GM20000 (cell line): ENCODE measurements around the gene EXD3.

Experiments used
- DNase-seq: peaks from one replicate; pipeline ENCODE4 v3.0.0; 2012; ENCODE audit warnings: low spot score
- TF ChIP-seq, protein P1 (sequence below): IDR thresholded peaks from 2 replicates; pipeline ENCODE4 v1.5.1; 2012; ENCODE audit warnings: mild to moderate bottlenecking, control low read depth; ENCODE audit errors: extremely low read depth, missing control alignments

The EXD3 gene

DNA sequence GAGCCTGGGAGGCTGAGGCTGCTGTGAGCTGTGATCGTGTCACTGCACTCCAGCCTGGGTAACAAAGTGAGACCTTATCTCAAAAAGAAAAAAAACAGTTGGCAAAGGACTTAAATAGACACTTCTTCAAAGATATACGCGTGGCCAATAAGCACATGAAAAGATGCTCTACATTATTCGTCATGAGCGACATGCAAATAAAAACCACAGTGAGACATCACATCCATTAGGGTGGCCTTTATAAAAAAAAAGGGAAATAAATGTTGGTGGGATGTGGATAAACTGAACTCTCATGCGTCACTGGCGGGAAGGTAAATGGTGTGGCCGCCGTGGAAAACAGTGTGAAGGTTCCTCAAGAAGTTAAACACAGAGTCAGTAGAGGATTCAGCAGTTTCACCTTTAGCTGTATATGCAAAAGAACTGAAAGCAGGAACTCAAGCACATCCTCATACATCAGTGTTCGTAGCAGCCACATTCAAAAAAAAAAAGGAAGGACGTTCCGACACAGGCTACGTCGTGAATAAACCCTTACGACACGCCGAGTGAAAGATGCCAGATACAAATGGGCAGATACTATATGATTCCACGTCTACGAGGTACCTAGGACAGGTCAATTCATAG, 96.4 kb downstream of the EXD3 start:
- peak; percentile 28 for DNase-seq
- TF ChIP-seq, protein P1, sequence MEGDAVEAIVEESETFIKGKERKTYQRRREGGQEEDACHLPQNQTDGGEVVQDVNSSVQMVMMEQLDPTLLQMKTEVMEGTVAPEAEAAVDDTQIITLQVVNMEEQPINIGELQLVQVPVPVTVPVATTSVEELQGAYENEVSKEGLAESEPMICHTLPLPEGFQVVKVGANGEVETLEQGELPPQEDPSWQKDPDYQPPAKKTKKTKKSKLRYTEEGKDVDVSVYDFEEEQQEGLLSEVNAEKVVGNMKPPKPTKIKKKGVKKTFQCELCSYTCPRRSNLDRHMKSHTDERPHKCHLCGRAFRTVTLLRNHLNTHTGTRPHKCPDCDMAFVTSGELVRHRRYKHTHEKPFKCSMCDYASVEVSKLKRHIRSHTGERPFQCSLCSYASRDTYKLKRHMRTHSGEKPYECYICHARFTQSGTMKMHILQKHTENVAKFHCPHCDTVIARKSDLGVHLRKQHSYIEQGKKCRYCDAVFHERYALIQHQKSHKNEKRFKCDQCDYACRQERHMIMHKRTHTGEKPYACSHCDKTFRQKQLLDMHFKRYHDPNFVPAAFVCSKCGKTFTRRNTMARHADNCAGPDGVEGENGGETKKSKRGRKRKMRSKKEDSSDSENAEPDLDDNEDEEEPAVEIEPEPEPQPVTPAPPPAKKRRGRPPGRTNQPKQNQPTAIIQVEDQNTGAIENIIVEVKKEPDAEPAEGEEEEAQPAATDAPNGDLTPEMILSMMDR, result no peak

DNA sequence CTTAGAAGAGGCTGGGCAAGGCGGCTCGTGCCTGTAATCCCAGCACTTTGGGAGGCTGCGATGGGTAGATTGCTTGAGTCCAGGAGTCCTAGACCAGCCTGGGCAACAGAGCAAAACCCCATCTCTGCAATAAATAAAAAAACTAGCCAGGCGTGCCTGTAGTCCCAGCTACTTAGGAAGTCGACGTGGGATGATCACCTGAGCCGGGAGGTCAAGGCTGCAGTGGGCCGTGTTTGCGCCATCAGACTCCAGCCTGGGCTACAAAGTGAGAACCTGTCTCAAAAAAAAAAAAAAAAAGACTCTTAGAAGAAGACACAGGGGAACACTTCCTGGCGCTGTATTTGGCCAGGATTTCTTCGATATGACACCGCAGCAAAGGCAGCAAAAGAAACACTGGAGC, 97.2 kb downstream of the EXD3 start:
- DNase-seq, result no peak
- TF ChIP-seq, protein P1, result no peak

DNA sequence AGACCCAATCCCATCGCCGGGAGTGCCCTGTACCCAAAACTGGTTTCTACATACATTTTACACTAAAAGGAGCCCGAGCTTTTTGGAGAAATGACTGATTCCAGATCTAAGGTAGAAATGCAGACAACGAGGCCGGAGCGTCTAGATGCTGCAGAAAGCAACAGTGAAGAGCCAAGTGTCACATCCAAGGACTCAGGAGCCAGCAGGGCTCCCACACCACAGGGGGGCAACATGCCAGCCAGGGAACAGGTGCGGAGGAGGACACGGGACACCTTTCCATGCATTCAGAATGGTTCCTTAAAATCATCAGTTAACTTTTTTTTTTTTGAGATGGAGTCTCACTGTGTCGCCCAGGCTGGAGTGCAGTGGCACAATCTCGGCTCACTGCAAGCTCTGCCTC, 97.8 kb downstream of the EXD3 start:
- DNase-seq, result no peak
- TF ChIP-seq, protein P1, result no peak

DNA sequence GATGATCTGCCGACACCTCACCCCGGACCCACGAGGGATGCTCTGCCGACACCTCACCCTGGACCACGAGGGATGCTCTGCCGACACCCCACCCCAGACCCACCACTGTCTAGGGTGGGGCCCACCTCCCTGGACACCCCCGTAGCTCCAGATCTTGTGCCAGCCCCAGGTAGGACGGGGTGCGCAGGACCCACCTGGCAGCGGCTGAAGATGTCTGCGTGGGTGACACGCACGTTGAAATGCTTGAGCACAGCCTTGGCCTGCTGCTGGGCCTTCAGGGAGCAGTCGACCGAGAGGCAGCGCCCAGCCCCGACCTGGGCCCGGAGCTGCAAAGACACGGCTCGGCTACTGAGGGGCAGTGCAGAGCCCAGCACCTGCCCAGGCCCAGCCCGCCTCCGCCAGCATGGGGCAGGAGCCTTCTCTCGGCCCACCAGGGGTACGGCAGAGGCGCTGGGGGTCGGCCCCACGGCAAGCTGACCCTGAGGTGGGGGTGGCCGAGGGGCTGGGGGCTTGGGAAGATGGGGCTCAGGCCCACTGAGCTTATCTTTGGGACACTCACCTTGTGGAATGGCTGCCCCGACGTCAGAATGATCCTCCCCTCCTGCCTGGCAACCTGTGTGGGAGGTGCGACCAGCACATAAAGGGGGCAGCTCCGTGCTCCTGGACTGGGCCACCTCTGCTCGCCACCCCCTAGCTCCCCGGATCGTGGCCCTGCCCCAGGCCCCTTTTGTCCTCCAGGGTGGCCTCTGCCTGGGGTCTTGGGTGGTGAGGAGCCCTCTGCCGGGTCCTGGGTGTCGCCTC, 99.2 kb downstream of the EXD3 start:
- peak; percentile 6 for DNase-seq
- TF ChIP-seq, protein P1, result no peak

DNA sequence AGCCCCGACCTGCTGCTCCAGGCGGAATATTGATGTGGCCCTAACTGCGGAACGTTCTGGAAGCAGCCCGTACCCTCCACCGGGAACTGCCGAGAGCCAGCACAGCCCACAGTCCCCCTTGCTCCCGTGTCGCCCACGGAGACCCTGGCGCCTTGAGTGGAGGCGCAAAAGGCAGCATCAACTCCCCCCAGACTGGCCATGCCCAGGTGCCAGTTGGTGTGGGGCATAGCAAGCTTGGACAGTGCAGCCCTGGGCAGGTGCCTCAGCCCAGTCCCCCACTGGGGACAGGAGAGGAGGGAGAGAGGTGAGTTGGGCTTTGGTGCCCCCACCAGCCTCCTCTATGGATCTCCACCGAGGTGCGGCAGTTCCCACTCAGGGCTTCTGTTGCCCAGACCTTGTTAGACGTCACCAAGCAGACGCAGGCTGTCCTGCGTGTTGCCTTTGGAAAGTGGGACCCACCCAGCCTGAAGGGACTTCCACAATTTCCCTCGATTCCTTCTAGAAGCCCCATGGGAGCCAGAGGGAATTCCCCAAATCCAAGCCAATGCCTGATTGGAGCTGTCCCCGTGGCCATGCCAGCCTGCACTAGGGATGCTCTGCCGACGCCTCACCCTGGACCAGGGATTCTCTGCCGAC, 101.1 kb downstream of the EXD3 start:
- DNase-seq, result peak; percentile 31
- TF ChIP-seq, protein P1, result no peak

DNA sequence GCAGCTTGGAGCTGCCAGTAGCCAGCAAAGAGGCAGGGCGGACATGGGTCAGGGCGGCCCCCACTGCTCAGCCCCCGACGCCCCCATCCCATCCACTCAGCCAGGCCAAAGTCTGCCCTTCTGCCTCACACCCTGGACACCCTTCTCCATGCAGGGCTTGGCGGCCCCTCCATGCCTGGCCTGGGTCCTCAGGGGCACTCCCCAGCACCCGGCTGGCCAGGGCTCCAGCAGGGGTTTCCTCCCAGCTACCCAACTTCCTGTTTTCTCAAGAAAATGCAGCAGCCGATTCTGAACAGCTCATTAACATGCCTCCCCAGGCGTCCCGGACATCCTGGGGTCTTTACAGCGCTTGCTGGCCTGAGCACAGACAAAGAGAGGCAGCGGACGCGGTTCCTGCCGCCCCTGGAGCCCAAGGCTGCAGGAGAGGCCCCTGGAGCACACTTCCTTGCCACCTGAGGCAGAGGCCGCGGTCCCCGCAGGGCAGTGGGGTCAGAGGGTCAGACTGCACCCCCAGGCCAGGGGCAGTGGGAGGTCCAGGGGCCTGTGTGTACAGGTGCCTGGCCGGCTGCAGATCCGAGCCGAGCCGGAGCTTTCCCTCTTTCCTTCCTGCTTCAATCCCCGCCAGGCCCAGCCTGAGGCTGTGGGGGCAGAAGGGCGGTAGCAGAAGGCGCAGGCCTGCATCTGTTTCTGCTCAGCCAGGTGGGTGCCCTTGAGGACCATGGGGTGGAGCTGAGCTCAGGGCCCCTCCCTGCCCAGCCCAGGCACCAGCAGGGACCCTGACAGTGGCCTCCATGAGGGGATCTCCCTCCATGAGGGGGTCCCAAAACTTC, 102.2 kb downstream of the EXD3 start:
- TF ChIP-seq, protein P1, result no peak
- DNase-seq, result peak; percentile 81
